ENCODE results near the gene ECSIT.

GRCh38 chr19:11555246-11555645, 26.3 kb upstream of the ECSIT start:
- no peak for TF ChIP-seq CTCF (IDR thresholded peaks at IDR 0.05; ENCODE audit: insufficient read depth, low read length)
- TF ChIP-seq GABPA (IDR thresholded peaks at IDR 0.05; ENCODE audit: low read depth) = no peak
- no peak for TF ChIP-seq POLR2AphosphoS5 (IDR thresholded peaks at IDR 0.05; ENCODE audit: low read depth)
- no peak for TF ChIP-seq REST (IDR thresholded peaks at IDR 0.05; ENCODE audit: insufficient replicate concordance, low read depth)
